H1 (cell line): ENCODE measurements around the gene TBCB. TPM values are rescaled to one million over a fixed set of nuclear protein-coding genes. Genes with fewer than 3 reads are reported as not detected.

Source experiments
- CTCF ChIA-PET: fragments of 300-600 bp; sonication (Branson Sonifier 250); formaldehyde crosslinking; loops from one replicate; lab custom pipeline; 2021; ENCODE audit not compliant: partially characterized antibody; lab: Charles Lee
- POLR2A ChIA-PET: fragments of 300-600 bp; sonication (Branson Sonifier 250); formaldehyde crosslinking; loops from one replicate; lab custom pipeline; 2021; ENCODE audit warnings: inconsistent platforms; ENCODE audit not compliant: partially characterized antibody; lab: Charles Lee
- DNase-seq, 2 experiments: peaks; one replicate each; pipeline versions ENCODE4 v3.0.0 to v3.0.0-alpha.2; 2010 to 2022; ENCODE audit warnings: low spot score in 2 of 2, low read depth in 1 of 2, mixed read lengths in 1 of 2
- FAIRE-seq: peaks from 2 replicates; lab custom pipeline; 2011; peaks lifted over from hg19 to GRCh38; lab: Jason Lieb, UNC
- H2AFZ ChIP-seq: 2 replicates; pipeline ENCODE4 v1.8.1; 2012; ENCODE audit warnings: low read length, inconsistent platforms
- H2AK5ac ChIP-seq: 2 replicates; pipeline ENCODE4 v1.6.1; 2013; ENCODE audit warnings: low read depth, low read length
- H2BK120ac ChIP-seq: replicated peaks from 2 replicates; pipeline ENCODE3; 2013; ENCODE audit warnings: low read depth, low read length, inconsistent platforms
- H2BK12ac ChIP-seq: 2 replicates; pipeline ENCODE4 v1.6.1; 2013; ENCODE audit warnings: low read depth, low read length
- H2BK15ac ChIP-seq: 2 replicates; pipeline ENCODE4 v1.6.1; 2013; ENCODE audit warnings: low read length
- H2BK20ac ChIP-seq: 2 replicates; pipeline ENCODE4 v1.6.1; 2013; ENCODE audit warnings: low read length
- H2BK5ac ChIP-seq: 2 replicates; pipeline ENCODE4 v1.6.1; 2013; ENCODE audit warnings: low read depth, low read length
- H3K14ac ChIP-seq: 2 replicates; pipeline ENCODE4 v1.6.1; 2013; ENCODE audit warnings: inconsistent platforms; ENCODE audit not compliant: insufficient read length
- H3K18ac ChIP-seq: 2 replicates; pipeline ENCODE4 v1.6.1; 2013; ENCODE audit warnings: low read length; ENCODE audit errors: extremely low read depth
- H3K23ac ChIP-seq: 2 replicates; pipeline ENCODE4 v1.6.1; 2013; ENCODE audit warnings: inconsistent platforms; ENCODE audit not compliant: insufficient read length
- H3K23me2 ChIP-seq: 2 replicates; pipeline ENCODE4 v1.6.1; 2013; ENCODE audit warnings: low read depth, low read length
- H3K27ac ChIP-seq: 2 replicates; pipeline ENCODE4 v1.6.1; 2011; ENCODE audit warnings: low read depth, low read length, inconsistent platforms
- H3K27me3 ChIP-seq, 4 experiments: replicated peaks in 1 of 4; 1 replicate in 1 of 4; 2 replicates in 3 of 4; pipeline versions ENCODE4 v1.6.1 to v1.8.1; 2011 to 2013; ENCODE audit warnings: low read length in 3 of 4, mild to moderate bottlenecking in 3 of 4, inconsistent platforms in 2 of 4, mixed read lengths in 2 of 4, moderate library complexity in 1 of 4; ENCODE audit not compliant: control insufficient read depth in 3 of 4, insufficient read depth in 3 of 4; ENCODE audit errors: extremely low read depth in 1 of 4
- H3K36me3 ChIP-seq, 4 experiments: 2 replicates each; pipeline versions ENCODE4 v1.6.1 to v1.8.1; 2011 to 2013; ENCODE audit warnings: mild to moderate bottlenecking in 4 of 4, low read length in 3 of 4, moderate library complexity in 2 of 4, control low read depth in 1 of 4, inconsistent platforms in 1 of 4; ENCODE audit not compliant: insufficient read depth in 4 of 4, control insufficient read depth in 2 of 4
- H3K4ac ChIP-seq: replicated peaks from 2 replicates; pipeline ENCODE3; 2013; ENCODE audit warnings: low read length, low read depth, mixed read lengths, inconsistent platforms; ENCODE audit not compliant: insufficient read length
- H3K4me1 ChIP-seq, 4 experiments: replicated peaks in 1 of 4; 1 replicate in 1 of 4; 2 replicates in 3 of 4; pipeline versions ENCODE4 v1.6.1 to v1.8.1; 2011 to 2013; ENCODE audit warnings: low read length in 3 of 4, inconsistent platforms in 2 of 4, mixed read lengths in 1 of 4; ENCODE audit not compliant: insufficient read depth in 4 of 4, control insufficient read depth in 3 of 4
- H3K4me2 ChIP-seq, 2 experiments: 2 replicates each; pipeline versions ENCODE4 v1.6.1 to v1.8.1; 2011 to 2013; ENCODE audit warnings: low read depth in 2 of 2, low read length in 2 of 2, control low read depth in 1 of 2, inconsistent platforms in 1 of 2, mild to moderate bottlenecking in 1 of 2; ENCODE audit not compliant: insufficient read depth in 1 of 2
- H3K4me3 ChIP-seq, 4 experiments: fragments of 200-600, 300-600 bp in 1 of 4; sonication (generic), shearing (Covaris generic), sonication (Bioruptor Twin) in 1 of 4; 2 replicates each; pipeline versions ENCODE4 v1.5.1 to v1.8.1; 2011 to 2016; ENCODE audit warnings: low read length in 4 of 4, low read depth in 3 of 4, control low read depth in 2 of 4, inconsistent platforms in 2 of 4, mild to moderate bottlenecking in 2 of 4, mixed read lengths in 1 of 4, moderate library complexity in 1 of 4; ENCODE audit not compliant: insufficient read depth in 2 of 4; ENCODE audit errors: extremely low read depth in 1 of 4
- H3K56ac ChIP-seq: replicated peaks from 2 replicates; pipeline ENCODE3; 2013; ENCODE audit warnings: low read depth, mild to moderate bottlenecking, mixed read lengths, low read length, inconsistent platforms; ENCODE audit not compliant: insufficient read length
- H3K79me1 ChIP-seq: 2 replicates; pipeline ENCODE4 v1.6.1; 2013; ENCODE audit warnings: low read depth, low read length, control low read depth
- H3K79me2 ChIP-seq, 2 experiments: 2 replicates each; pipeline versions ENCODE4 v1.6.1 to v1.8.1; 2012 to 2013; ENCODE audit warnings: low read length in 2 of 2, mild to moderate bottlenecking in 2 of 2, inconsistent platforms in 1 of 2; ENCODE audit not compliant: insufficient read depth in 2 of 2, control insufficient read depth in 1 of 2
- H3K9ac ChIP-seq, 4 experiments: replicated peaks in 1 of 4; 1 replicate in 1 of 4; 2 replicates in 3 of 4; pipeline versions ENCODE4 v1.6.1 to v1.8.1; 2011 to 2013; ENCODE audit warnings: low read depth in 3 of 4, low read length in 3 of 4, control low read depth in 2 of 4, mild to moderate bottlenecking in 2 of 4, moderate library complexity in 2 of 4, inconsistent platforms in 1 of 4; ENCODE audit errors: extremely low read depth in 1 of 4
- H3K9me3 ChIP-seq, 2 experiments: 2 replicates each; pipeline versions ENCODE4 v1.6.1 to v1.8.1; 2012 to 2013; ENCODE audit warnings: mild to moderate bottlenecking in 2 of 2, moderate library complexity in 2 of 2, control low read depth in 1 of 2, inconsistent platforms in 1 of 2, low read depth in 1 of 2, low read length in 1 of 2, mixed read lengths in 1 of 2; ENCODE audit not compliant: insufficient read depth in 2 of 2
- H4K20me1 ChIP-seq, 2 experiments: replicated peaks in 1 of 2; 2 replicates each; pipeline versions ENCODE3 to v1.8.1; 2011 to 2013; ENCODE audit warnings: inconsistent platforms in 2 of 2, low read length in 2 of 2, mild to moderate bottlenecking in 1 of 2; ENCODE audit not compliant: insufficient read depth in 2 of 2, control insufficient read depth in 1 of 2
- H4K5ac ChIP-seq: 2 replicates; pipeline ENCODE4 v1.6.1; 2013; ENCODE audit warnings: low read length, low read depth, mixed read lengths, inconsistent platforms; ENCODE audit not compliant: insufficient read length
- H4K8ac ChIP-seq: 2 replicates; pipeline ENCODE4 v1.8.0; 2013; ENCODE audit warnings: mild to moderate bottlenecking, moderate library complexity, low read length, inconsistent platforms; ENCODE audit not compliant: insufficient read depth; ENCODE audit errors: extremely low read depth
- H4K91ac ChIP-seq: replicated peaks from 2 replicates; pipeline ENCODE3; 2013; ENCODE audit warnings: low read length, mixed read lengths, inconsistent platforms; ENCODE audit not compliant: insufficient read length
- BACH1 ChIP-seq: IDR thresholded peaks from 2 replicates; pipeline ENCODE4 v1.6.1; 2012; ENCODE audit warnings: low read length, improper control_type of control experiment
- BCL11A ChIP-seq, 2 experiments: IDR thresholded peaks; one replicate each; pipeline ENCODE4 v1.6.1; 2011; ENCODE audit warnings: low read depth in 2 of 2, low read length in 2 of 2, mild to moderate bottlenecking in 2 of 2
- E2F6 ChIP-seq: IDR thresholded peaks from 2 replicates; pipeline ENCODE4 v1.6.1; 2012; ENCODE audit warnings: inconsistent platforms
- MAFK ChIP-seq: IDR thresholded peaks from 2 replicates; pipeline ENCODE4 v1.6.1; 2012; ENCODE audit warnings: low read depth, mild to moderate bottlenecking, improper control_type of control experiment, low read length
- RAD21 ChIP-seq, 2 experiments: IDR thresholded peaks in 1 of 2; conservative IDR thresholded peaks in 1 of 2; 2 replicates each; pipeline ENCODE4 v1.6.1; 2011; ENCODE audit warnings: low read depth in 2 of 2, low read length in 2 of 2, improper control_type of control experiment in 1 of 2, inconsistent platforms in 1 of 2, mild to moderate bottlenecking in 1 of 2, moderate library complexity in 1 of 2
- RFX5 ChIP-seq: IDR thresholded peaks from 2 replicates; pipeline ENCODE4 v1.6.1; 2011; ENCODE audit warnings: low read depth, low read length, improper control_type of control experiment, borderline replicate concordance
- SAP30 ChIP-seq: fragments of 300-600 bp; sonication (generic); IDR thresholded peaks from 2 replicates; pipeline ENCODE4 v1.7.1; 2012; ENCODE audit warnings: low read length, moderate library complexity, mild to moderate bottlenecking, inconsistent platforms; ENCODE audit not compliant: insufficient read depth, insufficient replicate concordance
- SIN3A ChIP-seq, 2 experiments: IDR thresholded peaks in 1 of 2; conservative IDR thresholded peaks in 1 of 2; 2 replicates each; pipeline ENCODE4 v1.6.1; 2011 to 2012; ENCODE audit warnings: low read length in 2 of 2, improper control_type of control experiment in 1 of 2, low read depth in 1 of 2, mild to moderate bottlenecking in 1 of 2
- SIRT6 ChIP-seq: IDR thresholded peaks from one replicate; pipeline ENCODE4 v1.7.1; 2012; ENCODE audit warnings: low read length, inconsistent platforms
- SP4 ChIP-seq: IDR thresholded peaks from 2 replicates; pipeline ENCODE4 v1.6.1; 2012; ENCODE audit warnings: low read length, inconsistent platforms
- SUZ12 ChIP-seq: fragments of 200-600 bp; sonication (generic); IDR thresholded peaks from 2 replicates; pipeline ENCODE4 v1.6.1; 2012; ENCODE audit warnings: mild to moderate bottlenecking, inconsistent platforms, low read length, moderate library complexity, mixed read lengths
- USF2 ChIP-seq: IDR thresholded peaks from 2 replicates; pipeline ENCODE4 v1.6.1; 2011; ENCODE audit warnings: low read length, improper control_type of control experiment
- WGBS, 2 experiments: shearing (Covaris generic) in 1 of 2; methylation state at CpG; one replicate each; pipeline versions ENCODE4 v1.1.6 to v1.1.7; 2013 to 2015; ENCODE audit warnings: low lambda C conversion rate in 2 of 2, mixed read lengths in 2 of 2, inconsistent platforms in 1 of 2, low coverage in 1 of 2, missing lambda C conversion rate in 1 of 2; ENCODE audit not compliant: insufficient replicate concordance in 2 of 2, insufficient coverage in 1 of 2, insufficient read length in 1 of 2; ENCODE audit errors: extremely low coverage in 1 of 2, missing lambda C conversion rate in 1 of 2; 5-methylcytosine and 5-hydroxymethylcytosine counted together
- polyA plus RNA-seq, 7 experiments: library from polyadenylated mRNA; depleted of rRNA in 3 of 7; stranded (reverse) in 5 of 7; unstranded in 2 of 7; fragments of >200 nt in 5 of 7; fragments of 200-250 nt in 2 of 7; gene quantifications; 1 replicate in 5 of 7; 2 replicates in 1 of 7; 4 replicates in 1 of 7; pipeline versions ENCODE4 v1.2.1 to v1.2.3, GENCODE V29; 2011 to 2013; ENCODE audit warnings: missing spikeins in 2 of 7, mixed read lengths in 2 of 7
- total RNA-seq: library from RNA; stranded (reverse); fragmentation: NEBNext Ultra II Directional; extraction: Animal tissue kit (Norgen Biotek cat#: 25700); gene quantifications from 2 replicates; pipeline ENCODE4 v1.2.1, GENCODE V29; 2021

Gene TBCB
- total and polyA plus RNA-seq, 2 of the 8 experiments (the other 6 are each of a cell fraction or from before 2014, with no cell fraction given), result 153 to 286 TPM

GRCh38 chr19:36082916-36083315 lies 32.4 kb upstream of the TBCB start:
- H2AK5ac ChIP-seq, result no peak overlapping the region
- H4K20me1 ChIP-seq, result peaks cover 0 to 13% of the 10 kb centered on the region in 2 experiments
- H3K79me2 ChIP-seq, result no peaks in the 10 kb centered on the region
- no peaks in the 10 kb centered on the region for H3K27me3 ChIP-seq
- POLR2A ChIA-PET, result interaction anchor here (0.9 to 1.5 kb wide), 4 partner anchors 8 to 21 kb away, joined by 3 to 4 read pairs (median 4); no protein-coding TSS in a partner anchor
- H3K4me3 ChIP-seq, result no peak overlapping the region
- no peak overlapping the region for H4K8ac ChIP-seq
- H3K9ac ChIP-seq, result no peak overlapping the region
- H4K5ac ChIP-seq, result no peak overlapping the region
- no peaks in the 10 kb centered on the region for H3K4me1 ChIP-seq
- no peak overlapping the region for H3K23ac ChIP-seq
- no peak overlapping the region for H3K4me2 ChIP-seq
- H3K79me1 ChIP-seq, result no peaks in the 10 kb centered on the region
- H3K18ac ChIP-seq, result no peak overlapping the region
- no peak overlapping the region for H2BK12ac ChIP-seq
- no peak overlapping the region for H3K56ac ChIP-seq
- no peak overlapping the region for H3K4ac ChIP-seq
- H2BK15ac ChIP-seq, result no peak overlapping the region
- H2AFZ ChIP-seq, result no peak overlapping the region
- no peak for FAIRE-seq
- H4K91ac ChIP-seq, result no peak overlapping the region
- H3K27ac ChIP-seq, result no peak overlapping the region
- 92% methylated on average over 13 of the region's 13 CpGs; no CpG with 5 or more reads in 1 of the 2 experiments for WGBS, 2 experiments
- no peak overlapping the region for H2BK120ac ChIP-seq
- DNase-seq, result no peak
- no peaks in the 10 kb centered on the region for H3K23me2 ChIP-seq
- H3K36me3 ChIP-seq, result peaks cover 33 to 68% (median 51%) of the 10 kb centered on the region in 4 experiments
- CTCF ChIA-PET, result interaction anchor here (1.1 to 1.2 kb wide), 2 partner anchors 20 to 22 kb away, joined by 3 to 5 read pairs; no protein-coding TSS in a partner anchor
- no peaks in the 10 kb centered on the region for H3K9me3 ChIP-seq
- no peak overlapping the region for H2BK20ac ChIP-seq
- no peak overlapping the region for H3K14ac ChIP-seq
- H2BK5ac ChIP-seq, result no peak overlapping the region
- TF ChIP-seq SIRT6, result no peak
- TF ChIP-seq RAD21 (IDR thresholded peaks at IDR 0.05 in 1 of 2, conservative IDR thresholded peaks at IDR 0.05 in 1 of 2; ENCODE audit: low read depth in 2 of 2, low read length in 2 of 2), result no peak
- no peak for TF ChIP-seq SAP30
- TF ChIP-seq RFX5, result no peak
- no peak for TF ChIP-seq BACH1
- no peak for TF ChIP-seq SIN3A (conservative IDR thresholded peaks at IDR 0.05 in 1 of 2, IDR thresholded peaks at IDR 0.05 in 1 of 2; ENCODE audit: low read depth in 1 of 2, low read length in 2 of 2)
- TF ChIP-seq BCL11A (IDR thresholded peaks at IDR 0.05; ENCODE audit: low read depth in 2 of 2, low read length in 2 of 2), result no peak
- no peak for TF ChIP-seq E2F6
- TF ChIP-seq USF2, result no peak
- TF ChIP-seq SP4, result no peak
- no peak for TF ChIP-seq SUZ12
- TF ChIP-seq MAFK, result no peak
